ENCODE results near the gene LIN28A. TPM values are rescaled to one million over a fixed set of nuclear protein-coding genes. Genes with fewer than 3 reads are reported as not detected.

LIN28A gene
- total and polyA plus RNA-seq, 4 donors, result not detected

DNA sequence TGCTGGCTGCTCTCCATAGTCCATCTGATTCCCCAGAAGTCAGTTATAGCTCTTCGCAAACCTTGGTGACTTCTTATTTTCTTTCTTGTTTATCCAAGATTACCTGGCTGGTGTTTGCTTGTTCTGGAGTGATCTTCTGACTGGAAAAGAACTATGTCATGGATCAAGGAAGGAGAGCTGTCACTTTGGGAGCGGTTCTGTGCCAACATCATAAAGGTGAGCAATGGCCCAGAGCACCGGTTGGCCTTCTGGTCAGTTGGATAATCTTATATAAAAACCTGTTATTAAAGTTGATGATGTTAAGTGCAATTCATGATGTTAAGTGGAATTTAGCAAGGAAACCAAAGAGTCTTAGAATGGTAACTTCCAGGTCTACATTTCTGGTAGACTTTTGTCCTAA is 22.2 kb downstream of the LIN28A start:
- 50% methylated on average over 3 of the region's 3 CpGs for WGBS
- Histone ChIP-seq H3K9me3 (ENCODE audit: control insufficient read depth in 4 of 4, low read length in 3 of 4) (no peaks in the 10 kb centered on the region), H3K9ac (ENCODE audit: low read depth in 1 of 2, low read length in 2 of 2) (peak overlapping the region; percentile 45 to 70), H3K27ac (ENCODE audit: low read depth in 1 of 2, low read length in 2 of 2) (peak overlapping the region in 1 of 2 donors; percentile 24), H3K4me1 (ENCODE audit: control insufficient read depth in 4 of 4, insufficient read depth in 4 of 4, low read length in 3 of 4) (peaks cover 2 to 17% (median 13%) of the 10 kb centered on the region in 4 donors), H3K36me3 (ENCODE audit: control insufficient read depth in 4 of 4, insufficient read depth in 3 of 4, low read depth in 1 of 4, low read length in 3 of 4) (peaks cover 2 to 11% (median 5%) of the 10 kb centered on the region in 4 donors), H3K27me3 (ENCODE audit: control insufficient read depth in 4 of 4, insufficient read depth in 4 of 4, low read length in 3 of 4) (no peaks in the 10 kb centered on the region), H3K4me3 (ENCODE audit: low read depth in 1 of 3, low read length in 3 of 3) (peak overlapping the region; percentile 55 to 100 (median 85))
- TF ChIP-seq RXRA (IDR thresholded peaks at IDR 0.05) (no peak), YY1 (IDR thresholded peaks at IDR 0.05) (no peak), SP1 (IDR thresholded peaks at IDR 0.05) (no peak), FOXA2 (IDR thresholded peaks at IDR 0.05) (no peak), FOXA1 (IDR thresholded peaks at IDR 0.05) (no peak), RAD21 (IDR thresholded peaks at IDR 0.05) (no peak), JUND (IDR thresholded peaks at IDR 0.05) (no peak), EGR1 (IDR thresholded peaks at IDR 0.05; ENCODE audit: low read depth in 2 of 2) (no peak), HNF4G (IDR thresholded peaks at IDR 0.05) (no peak), HNF4A (conservative IDR thresholded peaks at IDR 0.05) (no peak), GABPA (IDR thresholded peaks at IDR 0.05 in 1 of 2, conservative IDR thresholded peaks at IDR 0.05 in 1 of 2) (no peak), NR2F2 (IDR thresholded peaks at IDR 0.05) (no peak), TAF1 (conservative IDR thresholded peaks at IDR 0.05) (no peak)
- TF ChIP-seq, protein P1, sequence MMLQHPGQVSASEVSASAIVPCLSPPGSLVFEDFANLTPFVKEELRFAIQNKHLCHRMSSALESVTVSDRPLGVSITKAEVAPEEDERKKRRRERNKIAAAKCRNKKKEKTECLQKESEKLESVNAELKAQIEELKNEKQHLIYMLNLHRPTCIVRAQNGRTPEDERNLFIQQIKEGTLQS (IDR thresholded peaks at IDR 0.05), result no peak
- TF ChIP-seq, protein P2, sequence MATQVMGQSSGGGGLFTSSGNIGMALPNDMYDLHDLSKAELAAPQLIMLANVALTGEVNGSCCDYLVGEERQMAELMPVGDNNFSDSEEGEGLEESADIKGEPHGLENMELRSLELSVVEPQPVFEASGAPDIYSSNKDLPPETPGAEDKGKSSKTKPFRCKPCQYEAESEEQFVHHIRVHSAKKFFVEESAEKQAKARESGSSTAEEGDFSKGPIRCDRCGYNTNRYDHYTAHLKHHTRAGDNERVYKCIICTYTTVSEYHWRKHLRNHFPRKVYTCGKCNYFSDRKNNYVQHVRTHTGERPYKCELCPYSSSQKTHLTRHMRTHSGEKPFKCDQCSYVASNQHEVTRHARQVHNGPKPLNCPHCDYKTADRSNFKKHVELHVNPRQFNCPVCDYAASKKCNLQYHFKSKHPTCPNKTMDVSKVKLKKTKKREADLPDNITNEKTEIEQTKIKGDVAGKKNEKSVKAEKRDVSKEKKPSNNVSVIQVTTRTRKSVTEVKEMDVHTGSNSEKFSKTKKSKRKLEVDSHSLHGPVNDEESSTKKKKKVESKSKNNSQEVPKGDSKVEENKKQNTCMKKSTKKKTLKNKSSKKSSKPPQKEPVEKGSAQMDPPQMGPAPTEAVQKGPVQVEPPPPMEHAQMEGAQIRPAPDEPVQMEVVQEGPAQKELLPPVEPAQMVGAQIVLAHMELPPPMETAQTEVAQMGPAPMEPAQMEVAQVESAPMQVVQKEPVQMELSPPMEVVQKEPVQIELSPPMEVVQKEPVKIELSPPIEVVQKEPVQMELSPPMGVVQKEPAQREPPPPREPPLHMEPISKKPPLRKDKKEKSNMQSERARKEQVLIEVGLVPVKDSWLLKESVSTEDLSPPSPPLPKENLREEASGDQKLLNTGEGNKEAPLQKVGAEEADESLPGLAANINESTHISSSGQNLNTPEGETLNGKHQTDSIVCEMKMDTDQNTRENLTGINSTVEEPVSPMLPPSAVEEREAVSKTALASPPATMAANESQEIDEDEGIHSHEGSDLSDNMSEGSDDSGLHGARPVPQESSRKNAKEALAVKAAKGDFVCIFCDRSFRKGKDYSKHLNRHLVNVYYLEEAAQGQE (IDR thresholded peaks at IDR 0.05), result no peak
- TF ChIP-seq, protein P3, sequence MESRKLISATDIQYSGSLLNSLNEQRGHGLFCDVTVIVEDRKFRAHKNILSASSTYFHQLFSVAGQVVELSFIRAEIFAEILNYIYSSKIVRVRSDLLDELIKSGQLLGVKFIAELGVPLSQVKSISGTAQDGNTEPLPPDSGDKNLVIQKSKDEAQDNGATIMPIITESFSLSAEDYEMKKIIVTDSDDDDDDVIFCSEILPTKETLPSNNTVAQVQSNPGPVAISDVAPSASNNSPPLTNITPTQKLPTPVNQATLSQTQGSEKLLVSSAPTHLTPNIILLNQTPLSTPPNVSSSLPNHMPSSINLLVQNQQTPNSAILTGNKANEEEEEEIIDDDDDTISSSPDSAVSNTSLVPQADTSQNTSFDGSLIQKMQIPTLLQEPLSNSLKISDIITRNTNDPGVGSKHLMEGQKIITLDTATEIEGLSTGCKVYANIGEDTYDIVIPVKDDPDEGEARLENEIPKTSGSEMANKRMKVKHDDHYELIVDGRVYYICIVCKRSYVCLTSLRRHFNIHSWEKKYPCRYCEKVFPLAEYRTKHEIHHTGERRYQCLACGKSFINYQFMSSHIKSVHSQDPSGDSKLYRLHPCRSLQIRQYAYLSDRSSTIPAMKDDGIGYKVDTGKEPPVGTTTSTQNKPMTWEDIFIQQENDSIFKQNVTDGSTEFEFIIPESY (IDR thresholded peaks at IDR 0.05), result no peak
- TF ChIP-seq, protein P4, sequence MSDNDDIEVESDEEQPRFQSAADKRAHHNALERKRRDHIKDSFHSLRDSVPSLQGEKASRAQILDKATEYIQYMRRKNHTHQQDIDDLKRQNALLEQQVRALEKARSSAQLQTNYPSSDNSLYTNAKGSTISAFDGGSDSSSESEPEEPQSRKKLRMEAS (IDR thresholded peaks at IDR 0.05), result no peak
- TF ChIP-seq, protein P5, sequence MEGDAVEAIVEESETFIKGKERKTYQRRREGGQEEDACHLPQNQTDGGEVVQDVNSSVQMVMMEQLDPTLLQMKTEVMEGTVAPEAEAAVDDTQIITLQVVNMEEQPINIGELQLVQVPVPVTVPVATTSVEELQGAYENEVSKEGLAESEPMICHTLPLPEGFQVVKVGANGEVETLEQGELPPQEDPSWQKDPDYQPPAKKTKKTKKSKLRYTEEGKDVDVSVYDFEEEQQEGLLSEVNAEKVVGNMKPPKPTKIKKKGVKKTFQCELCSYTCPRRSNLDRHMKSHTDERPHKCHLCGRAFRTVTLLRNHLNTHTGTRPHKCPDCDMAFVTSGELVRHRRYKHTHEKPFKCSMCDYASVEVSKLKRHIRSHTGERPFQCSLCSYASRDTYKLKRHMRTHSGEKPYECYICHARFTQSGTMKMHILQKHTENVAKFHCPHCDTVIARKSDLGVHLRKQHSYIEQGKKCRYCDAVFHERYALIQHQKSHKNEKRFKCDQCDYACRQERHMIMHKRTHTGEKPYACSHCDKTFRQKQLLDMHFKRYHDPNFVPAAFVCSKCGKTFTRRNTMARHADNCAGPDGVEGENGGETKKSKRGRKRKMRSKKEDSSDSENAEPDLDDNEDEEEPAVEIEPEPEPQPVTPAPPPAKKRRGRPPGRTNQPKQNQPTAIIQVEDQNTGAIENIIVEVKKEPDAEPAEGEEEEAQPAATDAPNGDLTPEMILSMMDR (IDR thresholded peaks at IDR 0.05; ENCODE audit: low read depth, low read length, missing input control), result no peak
- no peak for DNase-seq (ENCODE audit: low spot score)

All from liver (tissue), 9 donors.